ENCODE data around the gene HOXB3. TPM values are rescaled to one million over a fixed set of nuclear protein-coding genes. Genes with fewer than 3 reads are reported as not detected.

The HOXB3 gene
- total and polyA plus RNA-seq, 2 of the 13 experiments (the other 11 are each of a cell fraction or from before 2014, with no cell fraction given): not detected

- TF ChIP-seq RBM39 (IDR thresholded peaks at IDR 0.05; ENCODE audit: low read depth, low read length, poor library complexity, severe bottlenecking): no peak
- peak; percentile 88 for TF ChIP-seq EZH2 (conservative IDR thresholded peaks at IDR 0.05; ENCODE audit: low read depth, low read length)
- no peak for TF ChIP-seq NCOA1 (CRISPR knock-in tag; IDR thresholded peaks at IDR 0.05)
- no peak for TF ChIP-seq GRHL1 (CRISPR knock-in tag; conservative IDR thresholded peaks at IDR 0.05)
- TF ChIP-seq ZNF713 (CRISPR knock-in tag; IDR thresholded peaks at IDR 0.05): no peak
- TF ChIP-seq SPEN (CRISPR knock-in tag; IDR thresholded peaks at IDR 0.05; ENCODE audit: low read depth): no peak
- TF ChIP-seq CBX2 (IDR thresholded peaks at IDR 0.05; ENCODE audit: low read depth, low read length): peak; percentile 53; the same call in 1 of the 2 replicates
- no peak for TF ChIP-seq CBX2 (CRISPR knock-in tag; IDR thresholded peaks at IDR 0.05; ENCODE audit: low read depth)
- Histone ChIP-seq H3K9ac (ENCODE audit: insufficient read depth, low read depth, low read length) (no peak overlapping the region), H3K4me1 (ENCODE audit: insufficient read depth, low read length) (no peaks in the 10 kb centered on the region), H3K27ac (ENCODE audit: extremely low read length, insufficient read depth, low read length) (no peak overlapping the region), H3K36me3 (replicated peaks in 1 of 2; ENCODE audit: control insufficient read depth in 1 of 2, insufficient read depth in 2 of 2, low read length in 2 of 2) (no peaks in the 10 kb centered on the region), H4K20me1 (ENCODE audit: insufficient read depth, low read length) (0 out of 2 replicates have a peak, but pooled peaks cover 4% of the 10 kb centered on the region), H3K4me2 (ENCODE audit: low read depth, low read length) (no peak overlapping the region), H2AFZ (ENCODE audit: low read length) (no peak overlapping the region), H3K27me3 (ENCODE audit: control insufficient read depth in 1 of 2, insufficient read depth in 2 of 2, low read length in 2 of 2) (peaks cover 24 to 97% of the 10 kb centered on the region in 2 experiments), H3K9me3 (ENCODE audit: low read length) (no peaks in the 10 kb centered on the region), H3K79me2 (ENCODE audit: insufficient read depth, low read length) (no peaks in the 10 kb centered on the region), H3K4me3 (replicated peaks in 1 of 3; ENCODE audit: insufficient read depth in 1 of 3, low read depth in 2 of 3, low read length in 3 of 3) (no peak overlapping the region)
- DNase-seq (ENCODE audit: low spot score) (no peak), ATAC-seq (0 out of 3 replicates have a peak, but pooled peaks have one; percentile 29), FAIRE-seq (no peak)
- BruUV-seq (replicated peaks): no TSS peak
- in situ Hi-C loops (cut with HindIII; ENCODE audit: extremely low pct_ligation_motif_present, low pct_unique_long_range_greater_than_20kb) (no loop called here), intact Hi-C loops (cut with micrococcal nuclease; ENCODE audit: unreplicated experiment) (no loop called here)
- POLR2A ChIA-PET: no interaction called here
- CTCF ChIA-PET (ENCODE audit: low intra/inter-chr PET ratio, low total read pairs): no interaction called here
- whole genome bisulfite sequencing (ENCODE audit: low lambda C conversion rate): 10% methylated on average over 16 of the region's 19 CpGs
These were observed 19.6 kb downstream of the HOXB3 start for GRCh38 chr17:48570325-48571023.
